Neural progenitor cell (in vitro differentiated cells): ENCODE data around the gene DNAH10.

ENCODE experiments used
- EZH2 ChIP-seq: fragments of 200-600 bp; sonication (generic); IDR thresholded peaks from 2 replicates; pipeline ENCODE4 v1.6.1; 2017; ENCODE audit warnings: antibody characterized with exemption, mild to moderate bottlenecking, moderate library complexity
- EZH2phosphoT487 ChIP-seq: fragments of 200-600 bp; sonication (generic); IDR thresholded peaks from 2 replicates; pipeline ENCODE4 v1.6.1; 2017; ENCODE audit warnings: antibody characterized with exemption
- TF ChIP-seq, protein P1 (sequence below): fragments of 200-600 bp; sonication (generic); IDR thresholded peaks from 2 replicates; pipeline ENCODE4 v1.5.1; 2017; ENCODE audit warnings: antibody characterized with exemption, mild to moderate bottlenecking

DNA sequence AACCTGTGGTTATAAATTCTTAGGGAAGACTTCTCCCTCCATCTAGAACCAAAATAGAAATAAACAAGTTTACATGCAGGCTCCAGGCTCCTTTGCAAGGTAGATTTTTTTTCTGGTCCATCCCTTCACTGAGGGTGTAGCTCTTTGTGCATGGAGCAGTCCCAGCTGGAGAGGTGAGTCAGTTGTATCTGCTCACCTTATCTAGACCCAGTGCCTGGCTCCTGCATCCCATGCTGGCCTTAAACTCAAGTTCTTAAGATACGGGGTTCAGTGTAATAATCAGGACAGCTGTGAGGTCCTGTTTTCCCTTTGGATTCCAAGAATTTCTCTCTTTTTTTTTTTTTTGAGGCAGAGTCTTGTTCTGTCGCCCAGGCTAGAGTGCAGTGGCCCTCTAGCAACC is 35.1 kb upstream of the DNAH10 start:
- TF ChIP-seq, protein P1, sequence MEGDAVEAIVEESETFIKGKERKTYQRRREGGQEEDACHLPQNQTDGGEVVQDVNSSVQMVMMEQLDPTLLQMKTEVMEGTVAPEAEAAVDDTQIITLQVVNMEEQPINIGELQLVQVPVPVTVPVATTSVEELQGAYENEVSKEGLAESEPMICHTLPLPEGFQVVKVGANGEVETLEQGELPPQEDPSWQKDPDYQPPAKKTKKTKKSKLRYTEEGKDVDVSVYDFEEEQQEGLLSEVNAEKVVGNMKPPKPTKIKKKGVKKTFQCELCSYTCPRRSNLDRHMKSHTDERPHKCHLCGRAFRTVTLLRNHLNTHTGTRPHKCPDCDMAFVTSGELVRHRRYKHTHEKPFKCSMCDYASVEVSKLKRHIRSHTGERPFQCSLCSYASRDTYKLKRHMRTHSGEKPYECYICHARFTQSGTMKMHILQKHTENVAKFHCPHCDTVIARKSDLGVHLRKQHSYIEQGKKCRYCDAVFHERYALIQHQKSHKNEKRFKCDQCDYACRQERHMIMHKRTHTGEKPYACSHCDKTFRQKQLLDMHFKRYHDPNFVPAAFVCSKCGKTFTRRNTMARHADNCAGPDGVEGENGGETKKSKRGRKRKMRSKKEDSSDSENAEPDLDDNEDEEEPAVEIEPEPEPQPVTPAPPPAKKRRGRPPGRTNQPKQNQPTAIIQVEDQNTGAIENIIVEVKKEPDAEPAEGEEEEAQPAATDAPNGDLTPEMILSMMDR: no peak
- TF ChIP-seq EZH2phosphoT487 (no peak), EZH2 (no peak)
